Lower lobe of right lung (tissue), 2 donors: Measurements from ENCODE around the gene CFAP46. TPM values are rescaled to one million over a fixed set of nuclear protein-coding genes. Genes with fewer than 3 reads are reported as not detected.

Experiments
- ATAC-seq, 2 donors: fragments of 200-7000 bp; cut with Tn5 transposase; one replicate each; pipeline ENCODE4 v1.9.1; 2020 to 2022; ENCODE audit warnings: mild to moderate bottlenecking in 2 of 2, moderate library complexity in 2 of 2
- DNase-seq: peaks from one replicate; pipeline ENCODE4 v3.0.0-alpha.2; 2020
- H3K27ac ChIP-seq: fragments of 200-600 bp; one replicate; pipeline ENCODE4 v1.8.0; 2022
- H3K27me3 ChIP-seq: fragments of 200-600 bp; one replicate; pipeline ENCODE4 v1.8.0; 2022; ENCODE audit warnings: low read depth
- H3K36me3 ChIP-seq: fragments of 200-600 bp; one replicate; pipeline ENCODE4 v1.8.0; 2022; ENCODE audit warnings: mild to moderate bottlenecking
- H3K4me1 ChIP-seq: fragments of 200-600 bp; one replicate; pipeline ENCODE4 v1.8.0; 2022
- H3K4me3 ChIP-seq: fragments of 200-600 bp; one replicate; pipeline ENCODE4 v1.8.0; 2022; ENCODE audit warnings: mild to moderate bottlenecking
- H3K9me3 ChIP-seq: fragments of 200-600 bp; one replicate; pipeline ENCODE4 v1.8.0; 2022
- intact Hi-C: fragments of 100-400 bp; cut with DNase I; formaldehyde crosslinking; loops from one replicate; pipeline ENCODE4 v1.11.0; 2022
- total RNA-seq: library from RNA; stranded (reverse); fragmentation: NEBNext Ultra II Directional; extraction: Animal tissue kit (Norgen Biotek cat#: 25700); gene quantifications from one replicate; pipeline ENCODE4 v1.2.1, GENCODE V29; 2021
- TF ChIP-seq, protein P1 (sequence below): fragments of 200-600 bp; IDR thresholded peaks from one replicate; pipeline ENCODE4 v1.8.0; 2022; ENCODE audit warnings: antibody characterized with exemption, mild to moderate bottlenecking
- donor health status: DM: no; HTN: yes; CAD: no; lungs with severe emphysema.

The CFAP46 gene
- total RNA-seq, 1 donor from 2014 or later, result 9.0 TPM

DNA sequence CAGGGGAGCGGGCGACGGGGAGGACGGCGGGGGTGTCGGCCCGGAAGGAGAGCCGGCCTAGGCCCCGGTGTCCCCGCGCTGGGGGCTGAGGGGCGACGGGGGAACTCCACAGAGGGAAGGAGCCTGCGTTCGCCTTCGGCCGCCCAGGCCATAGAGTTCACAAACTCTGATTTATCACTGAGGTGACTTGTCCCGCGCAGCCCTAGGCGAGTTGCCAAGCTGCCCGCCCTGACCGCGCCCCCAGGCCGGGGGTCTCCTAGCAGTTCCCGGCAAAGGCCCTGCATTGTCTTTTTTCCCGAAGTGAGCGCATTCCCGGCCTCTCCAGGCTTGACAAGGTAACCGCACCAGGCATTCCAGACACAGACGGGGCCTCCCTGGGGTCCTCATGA is 153.5 kb downstream of the CFAP46 start:
- Histone ChIP-seq H3K4me3 (no peak overlapping the region), H3K27me3 (peaks cover 80% of the 10 kb centered on the region), H3K27ac (no peak overlapping the region), H3K4me1 (peaks cover 15% of the 10 kb centered on the region), H3K36me3 (no peaks in the 10 kb centered on the region), H3K9me3 (no peaks in the 10 kb centered on the region)
- intact Hi-C loops, result no loop called here
- no peak for DNase-seq
- TF ChIP-seq, protein P1, sequence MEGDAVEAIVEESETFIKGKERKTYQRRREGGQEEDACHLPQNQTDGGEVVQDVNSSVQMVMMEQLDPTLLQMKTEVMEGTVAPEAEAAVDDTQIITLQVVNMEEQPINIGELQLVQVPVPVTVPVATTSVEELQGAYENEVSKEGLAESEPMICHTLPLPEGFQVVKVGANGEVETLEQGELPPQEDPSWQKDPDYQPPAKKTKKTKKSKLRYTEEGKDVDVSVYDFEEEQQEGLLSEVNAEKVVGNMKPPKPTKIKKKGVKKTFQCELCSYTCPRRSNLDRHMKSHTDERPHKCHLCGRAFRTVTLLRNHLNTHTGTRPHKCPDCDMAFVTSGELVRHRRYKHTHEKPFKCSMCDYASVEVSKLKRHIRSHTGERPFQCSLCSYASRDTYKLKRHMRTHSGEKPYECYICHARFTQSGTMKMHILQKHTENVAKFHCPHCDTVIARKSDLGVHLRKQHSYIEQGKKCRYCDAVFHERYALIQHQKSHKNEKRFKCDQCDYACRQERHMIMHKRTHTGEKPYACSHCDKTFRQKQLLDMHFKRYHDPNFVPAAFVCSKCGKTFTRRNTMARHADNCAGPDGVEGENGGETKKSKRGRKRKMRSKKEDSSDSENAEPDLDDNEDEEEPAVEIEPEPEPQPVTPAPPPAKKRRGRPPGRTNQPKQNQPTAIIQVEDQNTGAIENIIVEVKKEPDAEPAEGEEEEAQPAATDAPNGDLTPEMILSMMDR, result no peak
- no peak for ATAC-seq

DNA sequence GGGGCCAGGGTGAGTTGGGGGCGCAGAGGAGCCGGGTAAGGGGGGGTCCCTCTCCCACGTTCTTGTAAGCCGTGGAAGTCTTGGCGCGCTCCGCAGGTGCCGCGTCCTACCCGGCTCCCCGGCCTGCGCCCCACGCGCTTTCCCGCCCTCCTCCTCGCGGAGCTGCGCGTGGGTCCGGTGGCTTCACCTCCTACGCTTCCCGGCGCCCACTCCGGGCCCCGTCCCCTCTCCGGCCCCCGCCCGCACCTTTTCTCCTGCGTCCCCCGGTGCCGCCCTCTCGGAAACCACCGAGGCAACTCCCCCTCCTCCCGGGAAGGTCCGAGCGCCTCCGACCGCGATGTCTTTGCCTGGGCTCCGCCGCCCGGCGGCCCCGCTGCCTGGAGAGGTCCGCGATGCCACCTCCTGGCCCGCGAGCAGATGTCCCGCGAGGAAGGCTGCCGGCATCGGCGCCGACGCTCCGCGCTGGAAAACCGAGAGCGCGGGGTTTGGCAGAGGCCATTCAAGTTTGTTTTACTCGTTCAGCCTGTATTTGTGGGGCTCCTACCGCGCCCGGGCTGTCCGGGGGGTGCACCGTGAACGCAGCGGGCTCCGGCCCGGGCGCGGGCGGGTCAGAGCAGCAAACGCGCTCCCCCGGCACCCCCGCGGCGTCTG is 154.1 kb downstream of the CFAP46 start:
- intact Hi-C loops, result no loop called here
- ATAC-seq, result no peak
- H3K4me3 ChIP-seq, result no peak overlapping the region

DNA sequence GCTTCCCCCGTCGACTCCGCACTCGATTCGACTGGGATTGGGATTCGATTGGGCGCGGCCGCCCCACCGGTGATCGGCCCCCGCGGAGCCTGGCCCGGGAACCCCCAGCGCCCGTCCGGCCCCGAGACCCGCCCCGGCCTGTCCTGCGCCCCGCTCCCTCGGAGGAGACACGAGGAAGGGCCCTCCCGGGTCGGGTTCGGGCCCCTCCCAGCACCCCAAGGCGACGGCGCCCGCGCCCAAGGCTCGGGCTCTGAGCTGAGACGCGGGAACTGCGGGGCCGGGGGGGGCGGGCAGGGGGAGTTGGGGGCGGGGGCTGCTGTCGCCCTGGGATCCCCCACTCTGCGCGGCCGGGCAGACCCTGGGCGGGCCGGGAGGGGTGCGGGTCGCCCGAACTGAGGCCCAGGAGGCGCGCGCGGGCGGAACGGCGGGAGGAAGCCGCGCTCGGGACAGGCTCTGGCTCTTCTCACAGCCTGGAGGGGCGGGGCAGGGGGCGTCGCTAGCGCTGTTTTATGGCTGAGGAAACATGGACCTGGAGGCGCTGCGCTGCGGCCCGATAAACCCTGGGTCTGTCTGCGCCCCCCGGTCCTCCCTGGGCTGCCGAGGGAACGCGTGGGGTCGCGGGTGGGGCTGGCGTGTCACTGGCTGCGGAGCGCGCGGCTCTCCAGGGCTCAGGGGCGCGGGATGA is 154.7 kb downstream of the CFAP46 start:
- Histone ChIP-seq H3K4me3 (no peak overlapping the region), H3K9me3 (no peaks in the 10 kb centered on the region), H3K27ac (no peak overlapping the region), H3K4me1 (peaks cover 15% of the 10 kb centered on the region), H3K36me3 (peaks cover 1% of the 10 kb centered on the region), H3K27me3 (peaks cover 74% of the 10 kb centered on the region)
- no peak for ATAC-seq
- TF ChIP-seq, protein P1, result no peak
- no peak for DNase-seq
- intact Hi-C loops, result no loop called here

More for the DNA sequence above, 154.1 kb downstream of the CFAP46 start:
- no peak for DNase-seq
- Histone ChIP-seq H3K27ac (no peak overlapping the region), H3K4me1 (peaks cover 15% of the 10 kb centered on the region), H3K36me3 (no peaks in the 10 kb centered on the region), H3K27me3 (peaks cover 81% of the 10 kb centered on the region), H3K9me3 (no peaks in the 10 kb centered on the region)
- TF ChIP-seq, protein P1, result no peak

DNA sequence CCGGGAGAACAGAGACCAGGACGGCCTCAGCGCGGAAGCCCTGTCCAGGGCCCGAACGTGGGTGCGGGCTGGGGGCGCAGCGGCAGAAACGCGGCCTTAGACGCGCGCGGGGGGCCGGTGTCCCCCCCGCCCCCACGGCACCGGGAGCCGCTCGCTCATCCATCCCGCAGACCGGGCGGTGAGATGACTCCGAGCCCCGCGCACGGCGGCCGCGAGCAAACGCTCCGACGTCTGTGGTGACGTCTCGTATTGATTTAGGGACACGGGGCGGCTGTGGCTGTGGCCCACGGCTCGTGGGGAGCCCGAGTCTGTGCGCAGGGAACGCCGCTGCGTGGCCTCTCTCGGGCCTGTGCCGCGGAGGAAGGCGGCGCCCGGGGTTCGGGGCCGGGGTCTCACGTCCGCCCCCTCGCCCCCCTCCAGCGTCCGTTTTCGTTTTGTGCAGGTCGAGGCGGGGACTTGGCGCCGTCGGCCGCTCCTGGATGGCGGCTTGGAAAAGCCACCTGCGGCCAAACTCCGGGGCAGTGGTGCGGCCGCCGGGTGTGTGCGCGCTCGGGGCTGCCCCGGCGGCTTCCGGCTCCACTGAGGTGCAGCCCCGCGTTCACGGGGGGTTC is 155.4 kb downstream of the CFAP46 start:
- DNase-seq (no peak), ATAC-seq (no peak)
- TF ChIP-seq, protein P1, result no peak
- peaks cover 8% of the 10 kb centered on the region for H3K36me3 ChIP-seq
- no peaks in the 10 kb centered on the region for H3K9me3 ChIP-seq
- peaks cover 74% of the 10 kb centered on the region for H3K27me3 ChIP-seq
- no peak overlapping the region for H3K4me3 ChIP-seq
- H3K4me1 ChIP-seq, result peaks cover 15% of the 10 kb centered on the region
- no peak overlapping the region for H3K27ac ChIP-seq
- intact Hi-C loops, result no loop called here

DNA sequence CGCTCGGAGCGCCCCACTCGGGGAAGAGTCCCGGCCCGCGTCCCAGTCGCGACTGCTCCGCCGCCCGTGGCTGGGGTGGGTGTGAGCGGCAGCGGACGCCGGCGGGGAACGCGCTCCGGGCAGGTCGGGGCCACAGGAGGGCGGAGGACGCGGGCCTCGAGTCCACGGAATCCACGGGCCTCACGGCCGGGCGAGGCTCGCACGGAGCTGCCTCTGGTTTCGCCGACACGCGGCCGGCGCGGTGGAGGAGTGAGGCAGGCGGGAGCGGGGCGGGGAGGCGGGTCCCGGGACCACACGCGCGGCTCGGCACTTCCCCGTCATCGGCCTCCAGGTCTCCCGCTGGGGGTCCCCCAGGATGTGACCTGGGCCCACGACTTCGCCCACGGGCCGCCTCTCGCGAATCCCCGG is 155.9 kb downstream of the CFAP46 start:
- Histone ChIP-seq H3K9me3 (no peaks in the 10 kb centered on the region), H3K4me3 (no peak overlapping the region), H3K36me3 (peaks cover 13% of the 10 kb centered on the region), H3K4me1 (peaks cover 15% of the 10 kb centered on the region), H3K27ac (no peak overlapping the region), H3K27me3 (peaks cover 74% of the 10 kb centered on the region)
- intact Hi-C loops, result no loop called here
- TF ChIP-seq, protein P1, result no peak
- DNase-seq (no peak), ATAC-seq (no peak)
